Transverse colon (tissue), 4 donors: Measurements from ENCODE around the gene FTSJ3. TPM values are rescaled to one million over a fixed set of nuclear protein-coding genes. Genes with fewer than 3 reads are reported as not detected.

Source experiments
- DNase-seq: peaks from one replicate; pipeline ENCODE4 v3.0.0-alpha.2; 2019
- H3K27ac ChIP-seq, 4 donors: fragments of 200-600 bp; sonication (generic); 2 replicates each; pipeline ENCODE4 v1.5.1; 2016 to 2018; ENCODE audit warnings: inconsistent platforms in 4 of 4
- H3K27me3 ChIP-seq: fragments of 200-600 bp; sonication (generic); 2 replicates; pipeline ENCODE4 v1.5.1; 2017; ENCODE audit warnings: inconsistent platforms
- H3K36me3 ChIP-seq, 4 donors: fragments of 200-600 bp; sonication (generic); 2 replicates each; pipeline ENCODE4 v1.5.1; 2017 to 2019; ENCODE audit warnings: inconsistent platforms in 4 of 4
- H3K4me1 ChIP-seq, 4 donors: fragments of 200-600 bp; sonication (generic); 2 replicates each; pipeline ENCODE4 v1.5.1; 2017 to 2020; ENCODE audit warnings: inconsistent platforms in 4 of 4
- H3K4me3 ChIP-seq, 4 donors: fragments of 200-600 bp; sonication (generic); 1 replicate in 1 of 4; 2 replicates in 3 of 4; pipeline versions ENCODE4 v1.5.1 to v1.6.1; 2017 to 2019; ENCODE audit warnings: inconsistent platforms in 4 of 4
- H3K9me3 ChIP-seq, 2 donors: fragments of 200-600 bp; sonication (generic); 2 replicates each; pipeline ENCODE4 v1.5.1; 2017 to 2019; ENCODE audit warnings: inconsistent platforms in 2 of 2
- CTCF ChIP-seq, 5 experiments: fragments of 200-600 bp in 3 of 5; fragments of 450-650 bp in 2 of 5; sonication (generic) in 3 of 5; IDR thresholded peaks; 1 replicate in 2 of 5; 2 replicates in 3 of 5; pipeline ENCODE4 v1.5.1; 2016 to 2017; ENCODE audit warnings: antibody characterized with exemption in 5 of 5, inconsistent platforms in 3 of 5, mild to moderate bottlenecking in 2 of 5, moderate library complexity in 1 of 5
- EP300 ChIP-seq: sonication (generic); formaldehyde crosslinking; IDR thresholded peaks from one replicate; pipeline ENCODE4 v1.6.1; 2017; ENCODE audit warnings: antibody characterized with exemption, low read depth
- POLR2A ChIP-seq: fragments of 450-650 bp; IDR thresholded peaks from one replicate; pipeline ENCODE4 v1.6.1; 2016; ENCODE audit warnings: antibody characterized with exemption, mild to moderate bottlenecking, moderate library complexity
- POLR2AphosphoS5 ChIP-seq, 3 donors: sonication (generic); formaldehyde crosslinking; IDR thresholded peaks; one replicate each; pipeline ENCODE4 v1.6.1; 2016; ENCODE audit warnings: antibody characterized with exemption in 3 of 3
- WGBS, 2 donors: methylation state at CpG; one replicate each; pipeline ENCODE4 v1.1.5; 2018; ENCODE audit warnings: low coverage in 1 of 2; 5-methylcytosine and 5-hydroxymethylcytosine counted together
- in situ Hi-C, 4 donors: fragments of 200-750 bp; cut with MboI; loops; one replicate each; pipeline versions ENCODE4 v1.15.0 to v1.15.1; 2017; ENCODE audit warnings: low sequenced_read_pairs in 3 of 4, low pct_ligation_motif_present in 1 of 4, low pct_unique_long_range_greater_than_20kb in 1 of 4
- intact Hi-C: fragments of 100-400 bp; cut with DNase I; formaldehyde crosslinking; loops from one replicate; pipeline ENCODE4 v1.15.1; 2023; ENCODE audit warnings: low total_unique reads
- total RNA-seq, 4 donors: library from RNA; depleted of rRNA; stranded (reverse); fragments of >200 nt; gene quantifications; one replicate each; pipeline ENCODE4 v1.1.0, GENCODE V29; 2016

The FTSJ3 gene
- total RNA-seq, 4 donors from 2014 or later = 17.7 to 45.9 (median 34.6) TPM

GRCh38 chr17:63827801-63828221 lies 348 bp upstream of the FTSJ3 start:
- TF ChIP-seq POLR2A (no peak), POLR2AphosphoS5 (IDR thresholded peaks at IDR 0.05) (no peak), CTCF (IDR thresholded peaks at IDR 0.05) (peak in 1 of 5 experiments; percentile 9), EP300 (no peak)
- in situ Hi-C loops = loop anchor here in 1 of 4 donors (5.0 kb wide), 1 partner anchor 51 kb away; no protein-coding TSS in a partner anchor
- intact Hi-C loops = no loop called here
- Histone ChIP-seq H3K4me1 (peaks cover 14 to 29% (median 22%) of the 10 kb centered on the region in 4 donors), H3K27me3 (no peaks in the 10 kb centered on the region), H3K27ac (peak overlapping the region; percentile 88 to 96 (median 93)), H3K9me3 (no peaks in the 10 kb centered on the region), H3K36me3 (peaks cover 0 to 60% (median 32%) of the 10 kb centered on the region in 4 donors), H3K4me3 (peak overlapping the region; percentile 76 to 81 (median 78))
- DNase-seq = no peak
- 1% methylated on average over 19 of the region's 19 CpGs; no CpG with 5 or more reads in 1 of the 2 donors for WGBS, 2 donors

GRCh38 chr17:63826468-63827001 lies 928 bp downstream of the FTSJ3 start:
- Histone ChIP-seq H3K9me3 (no peaks in the 10 kb centered on the region), H3K27ac (peak overlapping the region; percentile 88 to 96 (median 93)), H3K36me3 (peaks cover 0 to 60% (median 28%) of the 10 kb centered on the region in 4 donors), H3K27me3 (no peaks in the 10 kb centered on the region), H3K4me1 (peaks cover 14 to 29% (median 22%) of the 10 kb centered on the region in 4 donors), H3K4me3 (peak overlapping the region; percentile 76 to 81 (median 78))
- TF ChIP-seq CTCF (IDR thresholded peaks at IDR 0.05) = peak in 1 of 5 experiments; percentile 16
- no peak for TF ChIP-seq POLR2A
- intact Hi-C loops = no loop called here
- peak; percentile 42 for DNase-seq
- in situ Hi-C loops = loop anchor here in 1 of 4 donors (5.0 kb wide), 1 partner anchor 49 kb away; no protein-coding TSS in a partner anchor
- WGBS, 2 donors = 0% methylated on average over 29 of the region's 31 CpGs; no CpG with 5 or more reads in 1 of the 2 donors

GRCh38 chr17:63824362-63824761 lies 3.1 kb downstream of the FTSJ3 start:
- intact Hi-C loops = no loop called here
- in situ Hi-C loops = no loop called here
- Histone ChIP-seq H3K27me3 (no peaks in the 10 kb centered on the region), H3K27ac (no peak overlapping the region), H3K36me3 (peaks cover 0 to 54% (median 26%) of the 10 kb centered on the region in 4 donors), H3K4me1 (peaks cover 14 to 26% (median 22%) of the 10 kb centered on the region in 4 donors), H3K4me3 (no peak overlapping the region), H3K9me3 (no peaks in the 10 kb centered on the region)
- WGBS, 2 donors = 94% methylated on average over 6 to 9 of the region's 9 CpGs
- TF ChIP-seq CTCF (IDR thresholded peaks at IDR 0.05) (no peak), EP300 (no peak), POLR2AphosphoS5 (IDR thresholded peaks at IDR 0.05) (no peak)
- DNase-seq = no peak

- no peaks in the 10 kb centered on the region for H3K9me3 ChIP-seq
- 93 to 94% methylated on average over 13 of the region's 13 CpGs for WGBS, 2 donors
- no peaks in the 10 kb centered on the region for H3K27me3 ChIP-seq
- H3K4me3 ChIP-seq = no peak overlapping the region
- H3K36me3 ChIP-seq = peaks cover 0 to 54% (median 25%) of the 10 kb centered on the region in 4 donors
- no peak overlapping the region for H3K27ac ChIP-seq
- intact Hi-C loops (no loop called here), in situ Hi-C loops (no loop called here)
- H3K4me1 ChIP-seq = peaks cover 14 to 20% (median 19%) of the 10 kb centered on the region in 4 donors
- TF ChIP-seq POLR2A = no peak
- TF ChIP-seq POLR2AphosphoS5 (IDR thresholded peaks at IDR 0.05) = no peak
- no peak for TF ChIP-seq EP300
- no peak for TF ChIP-seq CTCF (IDR thresholded peaks at IDR 0.05)
- no peak for DNase-seq
Measured at GRCh38 chr17:63823659-63824331, 3.7 kb downstream of the FTSJ3 start.
